ENCODE measurements around the gene DDX56.

DNA sequence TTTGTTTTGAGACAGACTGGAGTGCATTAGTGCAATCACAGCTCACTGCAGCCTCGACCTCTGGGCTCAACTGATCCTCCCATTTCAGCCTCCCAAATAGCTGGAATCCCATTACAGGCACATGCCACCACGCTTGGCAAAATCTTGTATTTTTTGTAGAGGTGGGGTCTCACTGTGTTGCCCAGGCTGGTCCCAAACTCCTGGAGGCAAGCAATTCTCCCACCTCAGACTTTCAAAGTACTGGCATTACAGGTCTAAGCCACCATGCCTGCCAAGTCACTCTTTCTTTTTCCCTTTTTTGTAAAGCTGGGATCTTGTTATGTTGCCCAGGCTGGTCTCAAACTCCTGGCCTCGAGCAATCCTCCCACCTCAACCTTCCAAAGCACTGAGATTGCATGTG, 24.3 kb downstream of the DDX56 start:
- TF ChIP-seq, protein P1, sequence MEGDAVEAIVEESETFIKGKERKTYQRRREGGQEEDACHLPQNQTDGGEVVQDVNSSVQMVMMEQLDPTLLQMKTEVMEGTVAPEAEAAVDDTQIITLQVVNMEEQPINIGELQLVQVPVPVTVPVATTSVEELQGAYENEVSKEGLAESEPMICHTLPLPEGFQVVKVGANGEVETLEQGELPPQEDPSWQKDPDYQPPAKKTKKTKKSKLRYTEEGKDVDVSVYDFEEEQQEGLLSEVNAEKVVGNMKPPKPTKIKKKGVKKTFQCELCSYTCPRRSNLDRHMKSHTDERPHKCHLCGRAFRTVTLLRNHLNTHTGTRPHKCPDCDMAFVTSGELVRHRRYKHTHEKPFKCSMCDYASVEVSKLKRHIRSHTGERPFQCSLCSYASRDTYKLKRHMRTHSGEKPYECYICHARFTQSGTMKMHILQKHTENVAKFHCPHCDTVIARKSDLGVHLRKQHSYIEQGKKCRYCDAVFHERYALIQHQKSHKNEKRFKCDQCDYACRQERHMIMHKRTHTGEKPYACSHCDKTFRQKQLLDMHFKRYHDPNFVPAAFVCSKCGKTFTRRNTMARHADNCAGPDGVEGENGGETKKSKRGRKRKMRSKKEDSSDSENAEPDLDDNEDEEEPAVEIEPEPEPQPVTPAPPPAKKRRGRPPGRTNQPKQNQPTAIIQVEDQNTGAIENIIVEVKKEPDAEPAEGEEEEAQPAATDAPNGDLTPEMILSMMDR (conservative IDR thresholded peaks at IDR 0.05 in 1 of 2, IDR thresholded peaks at IDR 0.05 in 1 of 2; ENCODE audit: low read depth in 1 of 2, low read length in 2 of 2): no peak
- no peak for TF ChIP-seq EZH2 (IDR thresholded peaks at IDR 0.05; ENCODE audit: low read length, missing control alignments)

Data from fibroblast of lung (primary cell).